Stimulated activated CD4-positive, alpha-beta T cell treated with anti-CD3 and anti-CD28 coated beads, Interleukin-4, amount 100 ng/mL, for 24 hours (primary cell): ENCODE data around the gene MYL11.

Experiments used
- DNase-seq: peaks from one replicate; pipeline ENCODE4 v3.0.0-alpha.2; 2020

MYL11 gene

GRCh38 chr16:30354423-30355143 lies 20.0 kb upstream of the MYL11 start:
- DNase-seq, result no peak

- DNase-seq, result peak; percentile 90
Measured at GRCh38 chr16:30355144-30355953, 19.3 kb upstream of the MYL11 start, which contains the start of gene CD2BP2. CD2BP2 (minus strand) TSS chr16:30355308; CDS start chr16:30354681, 627 bp downstream.

GRCh38 chr16:30355954-30356308 lies 18.7 kb upstream of the MYL11 start:
- no peak for DNase-seq

- DNase-seq, result no peak
Measured at GRCh38 chr16:30356401-30357084, 18.1 kb upstream of the MYL11 start.

- no peak for DNase-seq
Measured at GRCh38 chr16:30357085-30357714, 17.4 kb upstream of the MYL11 start.

GRCh38 chr16:30357715-30358576 lies 16.7 kb upstream of the MYL11 start:
- no peak for DNase-seq

GRCh38 chr16:30358577-30358936 lies 16.0 kb upstream of the MYL11 start:
- DNase-seq, result no peak

- no peak for DNase-seq
Measured at GRCh38 chr16:30358990-30359870, 15.4 kb upstream of the MYL11 start.

GRCh38 chr16:30359871-30360170 lies 14.8 kb upstream of the MYL11 start:
- DNase-seq, result no peak

- DNase-seq, result no peak
Measured at GRCh38 chr16:30361180-30361579, 13.4 kb upstream of the MYL11 start.

GRCh38 chr16:30365200-30365599 lies 9.4 kb upstream of the MYL11 start:
- no peak for DNase-seq

GRCh38 chr16:30366511-30366910 lies 8.1 kb upstream of the MYL11 start:
- no peak for DNase-seq

GRCh38 chr16:30367349-30368009 lies 7.1 kb upstream of the MYL11 start:
- DNase-seq, result no peak

- DNase-seq, result no peak
Measured at GRCh38 chr16:30368122-30368791, 6.3 kb upstream of the MYL11 start.

- no peak for DNase-seq
Measured at GRCh38 chr16:30368792-30369090, 5.9 kb upstream of the MYL11 start.

- DNase-seq, result no peak
Measured at GRCh38 chr16:30369091-30369937, 5.3 kb upstream of the MYL11 start.

GRCh38 chr16:30369938-30370455 lies 4.6 kb upstream of the MYL11 start:
- no peak for DNase-seq

GRCh38 chr16:30370456-30371247 lies 4.0 kb upstream of the MYL11 start, which contains the start of gene TBC1D10B:
TBC1D10B (minus strand) TSS chr16:30370494; CDS start chr16:30370183, 311 bp downstream.
- peak; percentile 99 for DNase-seq
